Hematopoietic multipotent progenitor cell treated with erythropoietin and hydrocortisone succinate and interleukin-3 and kit ligand, for 15 days (in vitro differentiated cells): Measurements from ENCODE around the gene LEMD3.
"Not testable (repeated sequence)": the region's sequence is repeated elsewhere in the genome, so short reads cannot be mapped to it uniquely, and the experiment has no call there.

ENCODE experiments used
- DNase-seq: peaks from one replicate; pipeline ENCODE4 v3.0.0-alpha.2; 2015; ENCODE audit warnings: low spot score

LEMD3 gene

DNA sequence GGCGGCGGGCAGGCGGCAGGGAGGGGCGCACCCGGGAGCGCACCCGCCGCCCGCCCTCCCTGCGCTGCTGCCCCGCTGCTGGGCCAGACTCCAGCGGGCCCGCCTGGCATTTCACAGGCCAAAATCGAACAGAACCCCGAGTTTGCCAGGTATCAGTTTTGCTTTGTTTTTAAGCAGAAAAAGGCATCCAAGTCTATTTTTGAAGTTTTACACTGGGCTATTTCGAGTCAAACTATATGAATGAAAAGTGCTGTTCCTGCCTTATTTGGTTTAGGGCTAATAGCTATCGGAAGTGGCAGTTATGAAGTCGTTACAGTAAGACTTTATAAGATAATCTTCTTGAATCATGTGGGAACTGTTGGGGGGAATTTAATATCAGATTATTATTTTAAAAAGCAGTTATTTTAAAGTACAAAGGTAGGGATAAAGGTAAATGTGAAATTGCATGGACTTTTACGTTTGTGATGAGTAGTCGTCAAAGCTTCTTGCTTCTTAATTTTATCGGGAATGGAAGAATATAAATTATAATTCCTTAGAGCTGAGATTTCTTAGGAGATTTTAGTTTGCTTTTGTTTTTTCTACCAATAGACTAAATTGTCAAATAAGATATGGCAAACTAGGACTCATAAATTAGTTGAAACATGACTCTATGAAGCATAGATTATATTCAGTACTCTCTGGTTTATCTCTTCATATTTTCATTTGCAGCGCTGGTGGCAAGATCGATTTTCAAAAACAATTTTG is 110.2 kb downstream of the LEMD3 start:
- DNase-seq: no peak

DNA sequence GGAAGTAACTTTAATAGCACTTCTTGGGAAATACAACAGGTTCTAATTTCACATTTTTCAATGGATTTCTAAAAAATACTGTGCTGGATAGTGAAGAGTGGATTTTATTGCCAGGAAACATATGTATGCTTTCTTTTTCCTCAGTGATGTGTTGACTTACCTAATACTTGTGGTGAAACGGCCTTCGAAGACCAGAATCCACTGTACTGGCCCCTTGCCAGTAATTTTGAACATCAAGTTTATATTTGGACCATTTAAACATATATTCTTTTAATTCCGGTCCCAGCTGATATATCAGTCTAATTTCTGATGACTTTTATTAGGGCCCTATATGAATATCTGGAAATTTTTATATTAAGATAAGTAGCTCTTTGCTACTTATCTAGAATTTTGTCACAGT is 110.9 kb downstream of the LEMD3 start:
- no peak for DNase-seq

GRCh38 chr12:65282840-65283239 is 113.5 kb downstream of the LEMD3 start:
- no peak for DNase-seq

GRCh38 chr12:65285532-65285931 is 116.1 kb downstream of the LEMD3 start:
- not testable (repeated sequence) for DNase-seq

GRCh38 chr12:65287426-65287825 is 118.0 kb downstream of the LEMD3 start:
- DNase-seq: no peak

DNA sequence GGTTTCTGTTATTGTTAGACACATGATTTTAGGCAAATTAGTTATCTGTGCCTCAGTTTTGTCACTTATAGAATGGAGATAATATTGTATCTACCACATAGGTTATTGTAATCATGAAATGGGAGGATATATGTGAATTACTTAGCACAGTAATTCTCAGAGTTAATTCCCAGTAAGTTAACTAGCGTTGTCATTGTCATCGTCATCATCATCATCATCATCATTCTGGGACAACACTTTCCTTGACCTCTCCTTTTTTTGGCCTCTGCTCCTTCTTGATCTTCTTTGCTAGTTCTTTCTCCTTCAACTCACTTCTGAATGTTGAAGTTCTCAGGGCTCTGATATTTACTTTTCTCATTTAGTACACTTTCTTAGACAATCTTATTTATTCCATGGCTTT is 122.9 kb downstream of the LEMD3 start:
- DNase-seq: no peak

- no peak for DNase-seq
Measured at GRCh38 chr12:65293735-65294134, 124.4 kb downstream of the LEMD3 start.

DNA sequence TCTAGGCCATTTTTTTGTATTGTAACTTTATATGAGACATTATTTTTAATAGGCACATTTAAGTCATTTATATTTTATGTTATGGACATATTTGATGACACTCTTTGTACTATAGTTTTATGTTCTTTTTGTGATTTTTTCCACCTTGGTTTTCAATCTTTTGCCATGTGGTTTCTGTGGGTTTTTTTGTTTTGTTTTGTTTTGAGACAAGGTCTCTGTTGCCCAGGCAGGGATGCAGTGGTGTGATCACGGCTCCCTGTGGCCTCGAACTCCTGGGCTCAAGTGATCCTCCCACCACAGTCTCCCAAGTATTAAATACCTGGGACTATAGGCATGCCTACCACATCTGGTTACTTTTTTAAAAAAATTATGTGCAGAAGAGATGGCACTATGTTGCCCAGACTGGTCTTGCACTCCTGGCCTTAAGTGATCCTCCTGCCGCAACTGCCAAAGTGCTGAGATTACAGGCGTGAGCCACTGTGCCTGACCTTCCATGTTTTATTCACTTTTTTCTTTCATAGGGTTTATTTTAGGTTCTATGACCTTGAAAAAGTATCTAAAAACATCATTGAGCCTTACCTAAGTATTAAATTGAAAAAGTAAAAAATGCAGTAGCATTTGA is 125.4 kb downstream of the LEMD3 start:
- no peak for DNase-seq

GRCh38 chr12:65296508-65297265 is 127.3 kb downstream of the LEMD3 start:
- DNase-seq: no peak
